ACC112 (cell line): ENCODE data around the gene RAB12.
A peak's percentile ranks its signal among the peaks of the same experiment; 100 is the strongest.
"Not testable (repeated sequence)": the region's sequence is repeated elsewhere in the genome, so short reads cannot be mapped to it uniquely, and the experiment has no call there.

ENCODE experiments used
- H2AFZ ChIP-seq: fragments of 200-600 bp; sonication (generic); one replicate; pipeline ENCODE4 v1.6.0; 2017; ENCODE audit warnings: antibody characterized with exemption, low read length; ENCODE audit not compliant: unreplicated experiment
- H3K27ac ChIP-seq: fragments of 200-600 bp; sonication (generic); 2 replicates; pipeline ENCODE4 v1.5.1; 2014; ENCODE audit warnings: low read depth, mild to moderate bottlenecking, antibody characterized with exemption, low read length, moderate library complexity
- H3K27me3 ChIP-seq: fragments of 200-600 bp; sonication (generic); 2 replicates; pipeline ENCODE4 v1.6.1; 2014; ENCODE audit warnings: mild to moderate bottlenecking, antibody characterized with exemption, low read length, moderate library complexity, mixed read lengths; ENCODE audit not compliant: insufficient read depth
- H3K36me3 ChIP-seq: fragments of 200-600 bp; sonication (generic); 2 replicates; pipeline ENCODE4 v1.6.1; 2016; ENCODE audit warnings: mild to moderate bottlenecking, antibody characterized with exemption, low read length, moderate library complexity, mixed read lengths; ENCODE audit not compliant: insufficient read depth
- H3K4me1 ChIP-seq: fragments of 200-600 bp; sonication (generic); one replicate; pipeline ENCODE4 v1.6.1; 2016; ENCODE audit warnings: low read length, mixed read lengths; ENCODE audit not compliant: insufficient read depth, unreplicated experiment, control insufficient read depth
- H3K4me3 ChIP-seq: fragments of 200-600 bp; sonication (generic); 2 replicates; pipeline ENCODE4 v1.5.1; 2014; ENCODE audit warnings: mild to moderate bottlenecking, low read depth, low read length
- H3K79me2 ChIP-seq: fragments of 200-600 bp; sonication (generic); one replicate; pipeline ENCODE4 v1.6.0; 2016; ENCODE audit warnings: low read length; ENCODE audit not compliant: control insufficient read depth, unreplicated experiment, insufficient read depth

The RAB12 gene

GRCh38 chr18:8647359-8647758, 38.1 kb downstream of the RAB12 start:
- not testable (repeated sequence) for H3K27ac ChIP-seq, H3K27me3 ChIP-seq, H2AFZ ChIP-seq, H3K79me2 ChIP-seq, H3K4me3 ChIP-seq, H3K4me1 ChIP-seq, H3K36me3 ChIP-seq

GRCh38 chr18:8651478-8652261, 42.4 kb downstream of the RAB12 start:
- H3K36me3 ChIP-seq, H3K27ac ChIP-seq, H3K27me3 ChIP-seq, H3K4me1 ChIP-seq, H3K4me3 ChIP-seq, H2AFZ ChIP-seq, H3K79me2 ChIP-seq: not testable (repeated sequence)

- Histone ChIP-seq H3K27ac (no peak overlapping the region), H3K27me3 (no peaks in the 10 kb centered on the region), H2AFZ (peak overlapping the region; percentile 9), H3K4me3 (no peak overlapping the region), H3K4me1 (peaks cover 12% of the 10 kb centered on the region), H3K36me3 (no peaks in the 10 kb centered on the region), H3K79me2 (no peaks in the 10 kb centered on the region)
Measured at GRCh38 chr18:8654503-8655451, 45.5 kb downstream of the RAB12 start.

GRCh38 chr18:8656232-8656631, 47.0 kb downstream of the RAB12 start:
- Histone ChIP-seq H3K4me1 (peaks cover 12% of the 10 kb centered on the region), H3K79me2 (no peaks in the 10 kb centered on the region), H3K27me3 (no peaks in the 10 kb centered on the region), H3K4me3 (no peak overlapping the region), H3K27ac (no peak overlapping the region), H3K36me3 (no peaks in the 10 kb centered on the region), H2AFZ (no peak overlapping the region)

- no peak overlapping the region for H3K4me3 ChIP-seq
- no peaks in the 10 kb centered on the region for H3K79me2 ChIP-seq
- no peak overlapping the region for H2AFZ ChIP-seq
- peaks cover 16% of the 10 kb centered on the region for H3K4me1 ChIP-seq
- H3K36me3 ChIP-seq = no peaks in the 10 kb centered on the region
- H3K27me3 ChIP-seq = no peaks in the 10 kb centered on the region
- no peak overlapping the region for H3K27ac ChIP-seq
Measured at GRCh38 chr18:8657050-8657820, 48.0 kb downstream of the RAB12 start.

GRCh38 chr18:8657873-8658470, 48.7 kb downstream of the RAB12 start:
- no peak overlapping the region for H2AFZ ChIP-seq
- H3K79me2 ChIP-seq = no peaks in the 10 kb centered on the region
- H3K4me3 ChIP-seq = no peak overlapping the region
- no peaks in the 10 kb centered on the region for H3K36me3 ChIP-seq
- H3K4me1 ChIP-seq = peaks cover 16% of the 10 kb centered on the region
- no peaks in the 10 kb centered on the region for H3K27me3 ChIP-seq
- no peak overlapping the region for H3K27ac ChIP-seq

- H2AFZ ChIP-seq = no peak overlapping the region
- no peaks in the 10 kb centered on the region for H3K36me3 ChIP-seq
- H3K4me3 ChIP-seq = no peak overlapping the region
- peaks cover 16% of the 10 kb centered on the region for H3K4me1 ChIP-seq
- no peaks in the 10 kb centered on the region for H3K27me3 ChIP-seq
- H3K79me2 ChIP-seq = no peaks in the 10 kb centered on the region
- H3K27ac ChIP-seq = no peak overlapping the region
Measured at GRCh38 chr18:8658858-8659485, 49.7 kb downstream of the RAB12 start.

GRCh38 chr18:8659609-8660242, 50.5 kb downstream of the RAB12 start:
- no peaks in the 10 kb centered on the region for H3K79me2 ChIP-seq
- peaks cover 16% of the 10 kb centered on the region for H3K4me1 ChIP-seq
- H2AFZ ChIP-seq = no peak overlapping the region
- H3K27ac ChIP-seq = no peak overlapping the region
- no peaks in the 10 kb centered on the region for H3K36me3 ChIP-seq
- no peak overlapping the region for H3K4me3 ChIP-seq
- no peaks in the 10 kb centered on the region for H3K27me3 ChIP-seq

- no peaks in the 10 kb centered on the region for H3K27me3 ChIP-seq
- no peak overlapping the region for H2AFZ ChIP-seq
- no peaks in the 10 kb centered on the region for H3K36me3 ChIP-seq
- no peak overlapping the region for H3K27ac ChIP-seq
- peaks cover 18% of the 10 kb centered on the region for H3K4me1 ChIP-seq
- no peaks in the 10 kb centered on the region for H3K79me2 ChIP-seq
- H3K4me3 ChIP-seq = no peak overlapping the region
Measured at GRCh38 chr18:8660316-8660715, 51.1 kb downstream of the RAB12 start.
